Liver (tissue), 9 donors: Measurements from ENCODE around the gene TRPC4. TPM values are rescaled to one million over a fixed set of nuclear protein-coding genes. Genes with fewer than 3 reads are reported as not detected.

ENCODE experiments used
- DNase-seq: peaks from one replicate; pipeline ENCODE4 v3.0.0-alpha.2; 2017; ENCODE audit warnings: low spot score
- H3K27ac ChIP-seq, 2 donors: one replicate each; pipeline ENCODE4 v1.7.0; 2013; ENCODE audit warnings: inconsistent platforms in 2 of 2, low read length in 2 of 2, control low read depth in 1 of 2, low read depth in 1 of 2, mild to moderate bottlenecking in 1 of 2
- H3K27me3 ChIP-seq, 4 donors: one replicate each; pipeline versions ENCODE4 v1.6.1 to v1.7.0; 2013; ENCODE audit warnings: low read length in 3 of 4, inconsistent platforms in 1 of 4, mild to moderate bottlenecking in 1 of 4, moderate library complexity in 1 of 4; ENCODE audit not compliant: control insufficient read depth in 4 of 4, insufficient read depth in 4 of 4
- H3K36me3 ChIP-seq, 4 donors: one replicate each; pipeline versions ENCODE4 v1.6.1 to v1.7.0; 2013; ENCODE audit warnings: low read length in 3 of 4, mild to moderate bottlenecking in 3 of 4, low read depth in 1 of 4, moderate library complexity in 1 of 4; ENCODE audit not compliant: control insufficient read depth in 4 of 4, insufficient read depth in 3 of 4
- H3K4me1 ChIP-seq, 4 donors: one replicate each; pipeline versions ENCODE4 v1.6.1 to v1.7.0; 2013; ENCODE audit warnings: low read length in 3 of 4, mild to moderate bottlenecking in 3 of 4, moderate library complexity in 1 of 4; ENCODE audit not compliant: control insufficient read depth in 4 of 4, insufficient read depth in 4 of 4
- H3K4me3 ChIP-seq, 3 donors: one replicate each; pipeline versions ENCODE4 v1.6.1 to v1.7.0; 2013; ENCODE audit warnings: low read length in 3 of 3, control low read depth in 1 of 3, low read depth in 1 of 3, mild to moderate bottlenecking in 1 of 3
- H3K9ac ChIP-seq, 2 donors: one replicate each; pipeline ENCODE4 v1.7.0; 2013; ENCODE audit warnings: low read length in 2 of 2, mild to moderate bottlenecking in 2 of 2, moderate library complexity in 2 of 2, control low read depth in 1 of 2, low read depth in 1 of 2
- H3K9me3 ChIP-seq, 4 donors: one replicate each; pipeline versions ENCODE4 v1.6.1 to v1.7.0; 2013; ENCODE audit warnings: low read length in 3 of 4; ENCODE audit not compliant: control insufficient read depth in 4 of 4
- ATF3 ChIP-seq: IDR thresholded peaks from 2 replicates; pipeline ENCODE4 v1.6.1; 2016; ENCODE audit warnings: antibody characterized with exemption
- CTCF ChIP-seq: fragments of 150-350 bp; IDR thresholded peaks from 2 replicates; pipeline ENCODE4 v1.5.1; 2017; ENCODE audit warnings: improper control_type of control experiment, low read depth, low read length; ENCODE audit not compliant: missing input control
- EGR1 ChIP-seq, 2 donors: IDR thresholded peaks; 2 replicates each; pipeline ENCODE4 v1.6.1; 2016 to 2018; ENCODE audit warnings: antibody characterized with exemption in 2 of 2, low read depth in 2 of 2
- FOXA1 ChIP-seq: IDR thresholded peaks from 2 replicates; pipeline ENCODE4 v1.6.1; 2016; ENCODE audit warnings: antibody characterized with exemption
- FOXA2 ChIP-seq: IDR thresholded peaks from 2 replicates; pipeline ENCODE4 v1.6.1; 2016; ENCODE audit warnings: antibody characterized with exemption
- HNF4A ChIP-seq, 2 donors: conservative IDR thresholded peaks; 2 replicates each; pipeline ENCODE4 v1.6.1; 2016; ENCODE audit warnings: antibody characterized with exemption in 2 of 2, mild to moderate bottlenecking in 2 of 2
- JUND ChIP-seq, 2 donors: IDR thresholded peaks; 2 replicates each; pipeline ENCODE4 v1.6.1; 2016; ENCODE audit warnings: antibody characterized with exemption in 2 of 2
- MAX ChIP-seq: IDR thresholded peaks from 2 replicates; pipeline ENCODE4 v1.6.1; 2016; ENCODE audit warnings: antibody characterized with exemption
- NR2F2 ChIP-seq: IDR thresholded peaks from 2 replicates; pipeline ENCODE4 v1.6.1; 2016; ENCODE audit warnings: antibody characterized with exemption
- RAD21 ChIP-seq, 2 donors: IDR thresholded peaks; 2 replicates each; pipeline ENCODE4 v1.6.1; 2016; ENCODE audit warnings: antibody characterized with exemption in 2 of 2, mild to moderate bottlenecking in 2 of 2
- SP1 ChIP-seq: IDR thresholded peaks from 2 replicates; pipeline ENCODE4 v1.6.1; 2018; ENCODE audit warnings: antibody characterized with exemption, mild to moderate bottlenecking
- TAF1 ChIP-seq: conservative IDR thresholded peaks from 2 replicates; pipeline ENCODE4 v1.6.1; 2016; ENCODE audit warnings: antibody characterized with exemption, mild to moderate bottlenecking
- YY1 ChIP-seq: IDR thresholded peaks from 2 replicates; pipeline ENCODE4 v1.6.1; 2016; ENCODE audit warnings: antibody characterized with exemption, mild to moderate bottlenecking
- ZBTB33 ChIP-seq: IDR thresholded peaks from 2 replicates; pipeline ENCODE4 v1.6.1; 2016; ENCODE audit warnings: antibody characterized with exemption
- WGBS: extraction: QIAGEN DNeasy Blood & Tissue Kit; methylation state at CpG from one replicate; pipeline ENCODE4 v1.1.7; 2013; 5-methylcytosine and 5-hydroxymethylcytosine counted together
- polyA plus RNA-seq, 2 donors: library from polyadenylated mRNA; stranded (reverse) in 1 of 2; unstranded in 1 of 2; fragments of 200-250 nt in 1 of 2; fragments of >200 nt in 1 of 2; fragmentation: Nextera tagmentation in 1 of 2; extraction: Ambion mirVana in 1 of 2; gene quantifications; one replicate each; pipeline versions ENCODE4 v1.2.1 to v1.2.3, GENCODE V29; 2013 to 2015
- total RNA-seq, 2 donors: library from RNA; depleted of rRNA; stranded (reverse); fragments of >200 nt; gene quantifications; one replicate each; pipeline ENCODE4 v1.2.3, GENCODE V29; 2014
- donor health status: healthy.
- donor health status: healthy.
- donor health status: healthy.
- donor health status: healthy.
- donor health status: healthy.

TRPC4 gene
- total and polyA plus RNA-seq, 4 donors, result 0.04 to 0.17 (median 0.05) TPM; not detected in 1

- 68% methylated on average over 1 of the region's 1 CpG for WGBS
- H3K27me3 ChIP-seq, result no peaks in the 10 kb centered on the region
- no peak overlapping the region for H3K27ac ChIP-seq
- H3K9ac ChIP-seq, result no peak overlapping the region
- no peaks in the 10 kb centered on the region for H3K9me3 ChIP-seq
- H3K36me3 ChIP-seq, result no peaks in the 10 kb centered on the region
- no peaks in the 10 kb centered on the region for H3K4me1 ChIP-seq
- TF ChIP-seq NR2F2 (no peak), ATF3 (no peak), SP1 (no peak), FOXA2 (no peak), FOXA1 (no peak), YY1 (no peak), TAF1 (no peak), HNF4A (conservative IDR thresholded peaks at IDR 0.05) (no peak)
- no peak overlapping the region for H3K4me3 ChIP-seq
- DNase-seq, result no peak
Measured at GRCh38 chr13:37775871-37776270, 93.7 kb downstream of the TRPC4 start.

GRCh38 chr13:37772644-37773043 is 96.9 kb downstream of the TRPC4 start:
- H3K27ac ChIP-seq, result no peak overlapping the region
- no peak overlapping the region for H3K4me3 ChIP-seq
- TF ChIP-seq TAF1, result no peak
- no peak for TF ChIP-seq FOXA2
- TF ChIP-seq EGR1 (IDR thresholded peaks at IDR 0.05; ENCODE audit: low read depth in 2 of 2), result no peak
- no peak for TF ChIP-seq ZBTB33
- TF ChIP-seq CTCF, result no peak
- H3K9me3 ChIP-seq, result no peaks in the 10 kb centered on the region
- H3K4me1 ChIP-seq, result no peaks in the 10 kb centered on the region
- H3K9ac ChIP-seq, result no peak overlapping the region
- DNase-seq, result no peak
- WGBS, result 70% methylated on average over 7 of the region's 7 CpGs
- no peaks in the 10 kb centered on the region for H3K36me3 ChIP-seq
- H3K27me3 ChIP-seq, result no peaks in the 10 kb centered on the region

GRCh38 chr13:37769545-37769944 is 100.0 kb downstream of the TRPC4 start:
- Histone ChIP-seq H3K36me3 (no peaks in the 10 kb centered on the region), H3K4me3 (no peak overlapping the region), H3K9ac (no peak overlapping the region), H3K9me3 (no peaks in the 10 kb centered on the region), H3K27ac (no peak overlapping the region), H3K4me1 (no peaks in the 10 kb centered on the region), H3K27me3 (no peaks in the 10 kb centered on the region)
- TF ChIP-seq EGR1 (IDR thresholded peaks at IDR 0.05; ENCODE audit: low read depth in 2 of 2), result no peak
- TF ChIP-seq ZBTB33, result no peak
- no peak for TF ChIP-seq FOXA1
- no peak for TF ChIP-seq MAX
- no peak for TF ChIP-seq JUND (IDR thresholded peaks at IDR 0.05)
- TF ChIP-seq RAD21 (IDR thresholded peaks at IDR 0.05), result no peak
- 85% methylated on average over 2 of the region's 2 CpGs for WGBS
- DNase-seq, result no peak
